Skeletal muscle cell (primary cell): ENCODE measurements around the gene HSPB3.
"Not testable (repeated sequence)": the region's sequence is repeated elsewhere in the genome, so short reads cannot be mapped to it uniquely, and the experiment has no call there.

Experiments used
- DNase-seq: peaks from one replicate; pipeline ENCODE4 v3.0.0-alpha.2; 2010; ENCODE audit warnings: low read depth
- H3K4me3 ChIP-seq: 2 replicates; pipeline ENCODE4 v1.5.1; 2011; ENCODE audit warnings: low read depth, mild to moderate bottlenecking, control low read depth, low read length, moderate library complexity

Gene HSPB3

GRCh38 chr5:54455413-54456157, at the start of gene HSPB3:
Gene HSPB3, plus strand, starts transcription at chr5:54455699. Its CDS starts 91 bp downstream, at chr5:54455790.
- DNase-seq, result peak; percentile 69
- H3K4me3 ChIP-seq, result peak within 1 kb of the TSS; percentile 22

- no peak for DNase-seq
- no peak overlapping the region for H3K4me3 ChIP-seq
Observed at GRCh38 chr5:54411176-54411575, 44.3 kb upstream of the HSPB3 start.

- no peak overlapping the region for H3K4me3 ChIP-seq
- DNase-seq, result no peak
Observed at GRCh38 chr5:54412913-54413312, 42.6 kb upstream of the HSPB3 start.

GRCh38 chr5:54415147-54415546, 40.4 kb upstream of the HSPB3 start:
- no peak for DNase-seq
- no peak overlapping the region for H3K4me3 ChIP-seq

GRCh38 chr5:54415896-54416601, 39.5 kb upstream of the HSPB3 start:
- H3K4me3 ChIP-seq, result no peak overlapping the region
- no peak for DNase-seq

- DNase-seq, H3K4me3 ChIP-seq: not testable (repeated sequence)
Observed at GRCh38 chr5:54419573-54420423, 35.7 kb upstream of the HSPB3 start.

- H3K4me3 ChIP-seq, DNase-seq: not testable (repeated sequence)
Observed at GRCh38 chr5:54420511-54420910, 35.0 kb upstream of the HSPB3 start.

- H3K4me3 ChIP-seq, result no peak overlapping the region
- DNase-seq, result no peak
Observed at GRCh38 chr5:54421976-54422375, 33.5 kb upstream of the HSPB3 start.

GRCh38 chr5:54425258-54425657, 30.2 kb upstream of the HSPB3 start:
- no peak for DNase-seq
- H3K4me3 ChIP-seq, result no peak overlapping the region

GRCh38 chr5:54426209-54426608, 29.3 kb upstream of the HSPB3 start:
- no peak overlapping the region for H3K4me3 ChIP-seq
- no peak for DNase-seq

- not testable (repeated sequence) for H3K4me3 ChIP-seq, DNase-seq
Observed at GRCh38 chr5:54434650-54435049, 20.8 kb upstream of the HSPB3 start.

- DNase-seq, result no peak
- no peak overlapping the region for H3K4me3 ChIP-seq
Observed at GRCh38 chr5:54438620-54439389, 16.7 kb upstream of the HSPB3 start.

- no peak for DNase-seq
- no peak overlapping the region for H3K4me3 ChIP-seq
Observed at GRCh38 chr5:54440456-54440893, 15.0 kb upstream of the HSPB3 start.

- no peak overlapping the region for H3K4me3 ChIP-seq
- DNase-seq, result no peak
Observed at GRCh38 chr5:54442271-54442670, 13.2 kb upstream of the HSPB3 start.

GRCh38 chr5:54443270-54443669, 12.2 kb upstream of the HSPB3 start:
- no peak overlapping the region for H3K4me3 ChIP-seq
- no peak for DNase-seq

GRCh38 chr5:54445691-54446378, 9.7 kb upstream of the HSPB3 start:
- DNase-seq, result no peak
- no peak overlapping the region for H3K4me3 ChIP-seq

GRCh38 chr5:54446379-54446732, 9.1 kb upstream of the HSPB3 start:
- H3K4me3 ChIP-seq, result no peak overlapping the region
- DNase-seq, result peak; percentile 32

GRCh38 chr5:54449923-54450322, 5.6 kb upstream of the HSPB3 start:
- DNase-seq, result no peak
- H3K4me3 ChIP-seq, result no peak overlapping the region

- no peak for DNase-seq
- H3K4me3 ChIP-seq, result no peak overlapping the region
Observed at GRCh38 chr5:54450542-54450941, 5.0 kb upstream of the HSPB3 start.
